Heart left ventricle (tissue), 16 donors: ENCODE data around the gene MRRF. TPM values are rescaled to one million over a fixed set of nuclear protein-coding genes. Genes with fewer than 3 reads are reported as not detected.

Experiments
- ATAC-seq, 4 donors: fragments of 200-7000 bp; cut with Tn5 transposase; one replicate each; pipeline ENCODE4 v1.9.1; 2020 to 2022; ENCODE audit warnings: moderate library complexity in 4 of 4, mild to moderate bottlenecking in 3 of 4, moderate number of reproducible peaks in 1 of 4
- DNase-seq, 5 donors: peaks; one replicate each; pipeline ENCODE4 v3.0.0-alpha.2; 2020
- H3K27ac ChIP-seq, 12 donors: fragments of 200-600 bp; sonication (generic) in 4 of 12; one replicate each; pipeline versions ENCODE4 v1.5.0 to v1.8.0; 2016 to 2022; ENCODE audit warnings: mild to moderate bottlenecking in 2 of 12
- H3K27me3 ChIP-seq, 9 donors: fragments of 200-600 bp; sonication (generic) in 2 of 9; one replicate each; pipeline versions ENCODE4 v1.5.1 to v1.8.0; 2016 to 2022; ENCODE audit warnings: mild to moderate bottlenecking in 3 of 9
- H3K36me3 ChIP-seq, 9 donors: fragments of 200-600 bp; sonication (generic) in 2 of 9; one replicate each; pipeline versions ENCODE4 v1.5.0 to v1.8.0; 2018 to 2022; ENCODE audit warnings: mild to moderate bottlenecking in 2 of 9
- H3K4me1 ChIP-seq, 12 donors: fragments of 200-600 bp; sonication (generic) in 4 of 12; one replicate each; pipeline versions ENCODE4 v1.5.0 to v1.8.0; 2016 to 2022; ENCODE audit warnings: mild to moderate bottlenecking in 3 of 12
- H3K4me3 ChIP-seq, 12 donors: fragments of 200-600 bp; sonication (generic) in 4 of 12; one replicate each; pipeline versions ENCODE4 v1.5.0 to v1.8.0; 2017 to 2022; ENCODE audit warnings: mild to moderate bottlenecking in 9 of 12, moderate library complexity in 4 of 12
- H3K9me3 ChIP-seq, 12 donors: fragments of 200-600 bp; sonication (generic) in 4 of 12; one replicate each; pipeline versions ENCODE4 v1.5.0 to v1.8.0; 2016 to 2022; ENCODE audit warnings: mild to moderate bottlenecking in 1 of 12
- CTCF ChIP-seq, 12 donors: fragments of 200-600 bp; sonication (generic) in 4 of 12; IDR thresholded peaks; one replicate each; pipeline versions ENCODE4 v1.5.0 to v1.8.0; 2018 to 2022; ENCODE audit warnings: antibody characterized with exemption in 12 of 12, mild to moderate bottlenecking in 5 of 12
- POLR2A ChIP-seq, 2 donors: fragments of 450-650 bp; IDR thresholded peaks; one replicate each; pipeline ENCODE4 v1.6.1; 2017; ENCODE audit warnings: antibody characterized with exemption in 2 of 2, mild to moderate bottlenecking in 2 of 2, moderate library complexity in 2 of 2
- WGBS, 4 donors: extraction: QIAGEN DNeasy Blood & Tissue Kit in 2 of 4; methylation state at CpG; one replicate each; pipeline versions ENCODE4 v1.1.5 to v1.1.7; 2013 to 2018; 5-methylcytosine and 5-hydroxymethylcytosine counted together
- intact Hi-C, 10 donors: fragments of 100-400 bp; cut with DNase I; formaldehyde crosslinking; loops; one replicate each; pipeline versions ENCODE4 v1.11.1 to v1.14.2; 2022
- polyA plus RNA-seq, 2 donors: library from polyadenylated mRNA; stranded (reverse); fragments of 200-250 nt; gene quantifications; one replicate each; pipeline ENCODE4 v1.2.3, GENCODE V29; 2013
- total RNA-seq, 9 donors: library from RNA; depleted of rRNA in 2 of 9; stranded (reverse); fragments of >200 nt in 2 of 9; fragmentation: NEBNext Ultra II Directional in 3 of 9; extraction: Animal tissue kit (Norgen Biotek cat#: 25700) in 3 of 9; gene quantifications; one replicate each; pipeline versions ENCODE4 v1.1.0 to v1.2.4, GENCODE V29; 2016 to 2023
- donor health status: ischemic (EF 13 %, LVEDD 7.1; RV severe dilation, severe dysfunction).
- donor health status: healthy with polysubstance abuse.
- donor health status: DM: no; HTN: yes; CAD: no.
- donor health status: DM: no; HTN: no; CAD: no.
- donor health status: ischemic (EF 25% LVEDD 6.9; RV normal size, moderate dysfunction).
- donor health status: ischemic (EF 25% LVEDD 5.7; RV mildly dilated, moderate dysfunction).
- donor health status: healthy.
- donor health status: DM: yes; HTN: yes; CAD: no.
- donor health status: ischemic (EF 35%, LVEDD 5.7; RV mildly dilated, moderate dysfunction).
- donor health status: nonischemic (EF 11% LVEDD 7.7; RV severe dilation, severe dysfunction).
- donor health status: DM: yes; HTN: yes; CAD: no.
- donor health status: PGD.
- donor health status: ischemic (EF 29% LVEDD 5.4; RV normal size, mild dysfunction).
- donor health status: nonischemic (EF 23%, LVEDD 6.1; RV moderate dilation, normal function).

Gene MRRF
- total and polyA plus RNA-seq, 11 donors = 27.0 to 48.1 (median 36.0) TPM

- Histone ChIP-seq H3K9me3 (no peaks in the 10 kb centered on the region), H3K27me3 (no peaks in the 10 kb centered on the region), H3K4me1 (peaks cover 0 to 12% (median 0%) of the 10 kb centered on the region in 12 donors), H3K36me3 (peaks cover 0 to 98% (median 89%) of the 10 kb centered on the region in 9 donors), H3K27ac (no peak overlapping the region), H3K4me3 (no peak overlapping the region)
- DNase-seq = no peak
- no peak for ATAC-seq
- intact Hi-C loops = loop anchor here in 1 of 10 donors (10.0 kb wide), 1 partner anchor 60 kb away; no protein-coding TSS in a partner anchor
- TF ChIP-seq POLR2A (IDR thresholded peaks at IDR 0.05) (no peak), CTCF (IDR thresholded peaks at IDR 0.05) (no peak)
- 80 to 86% (median 82%) methylated on average over 4 of the region's 4 CpGs for WGBS, 4 donors
These were observed 29.8 kb downstream of the MRRF start for GRCh38 chr9:122294531-122294930.

- peaks cover 0 to 85% (median 79%) of the 10 kb centered on the region in 9 donors for H3K36me3 ChIP-seq
These were observed 32.8 kb downstream of the MRRF start for GRCh38 chr9:122297512-122297911.

GRCh38 chr9:122302237-122303093 lies 37.8 kb downstream of the MRRF start:
- ATAC-seq (no peak), DNase-seq (no peak)
- 93 to 96% (median 94%) methylated on average over 5 of the region's 5 CpGs for WGBS, 4 donors
- H3K27ac ChIP-seq = no peak overlapping the region
- no peaks in the 10 kb centered on the region for H3K27me3 ChIP-seq
- H3K4me3 ChIP-seq = no peak overlapping the region
- peaks cover 0 to 80% (median 65%) of the 10 kb centered on the region in 9 donors for H3K36me3 ChIP-seq
- intact Hi-C loops = no loop called here
- H3K4me1 ChIP-seq = peaks cover 0 to 30% (median 11%) of the 10 kb centered on the region in 12 donors
- no peak for TF ChIP-seq CTCF (IDR thresholded peaks at IDR 0.05)
- TF ChIP-seq POLR2A (IDR thresholded peaks at IDR 0.05) = no peak
- no peaks in the 10 kb centered on the region for H3K9me3 ChIP-seq

More at GRCh38 chr9:122297512-122297911, 32.8 kb downstream of the MRRF start:
- ATAC-seq (no peak), DNase-seq (no peak)
- Histone ChIP-seq H3K4me1 (no peaks in the 10 kb centered on the region), H3K27ac (no peak overlapping the region), H3K27me3 (no peaks in the 10 kb centered on the region), H3K9me3 (no peaks in the 10 kb centered on the region), H3K4me3 (no peak overlapping the region)
- TF ChIP-seq CTCF (IDR thresholded peaks at IDR 0.05) (no peak), POLR2A (IDR thresholded peaks at IDR 0.05) (no peak)
- 90 to 97% (median 94%) methylated on average over 3 of the region's 3 CpGs for WGBS, 4 donors
- intact Hi-C loops = loop anchor here in 1 of 10 donors (10.0 kb wide), 1 partner anchor 57 kb away; no protein-coding TSS in a partner anchor

GRCh38 chr9:122307061-122307460 lies 42.4 kb downstream of the MRRF start:
- intact Hi-C loops = no loop called here
- Histone ChIP-seq H3K36me3 (peaks cover 0 to 91% (median 71%) of the 10 kb centered on the region in 9 donors), H3K27ac (peak overlapping the region in 8 of 12 donors; percentile 2 to 54 (median 38)), H3K4me1 (peaks cover 0 to 34% (median 12%) of the 10 kb centered on the region in 12 donors), H3K4me3 (no peak overlapping the region), H3K27me3 (no peaks in the 10 kb centered on the region), H3K9me3 (no peaks in the 10 kb centered on the region)
- TF ChIP-seq POLR2A (IDR thresholded peaks at IDR 0.05) (no peak), CTCF (IDR thresholded peaks at IDR 0.05) (no peak)
- ATAC-seq = peak in 3 of 4 donors; percentile 61 to 77 (median 71)
- peak in 2 of 5 donors; percentile 25 to 51 for DNase-seq
- 51 to 61% (median 56%) methylated on average over 5 of the region's 5 CpGs for WGBS, 4 donors
